Measurements from ENCODE around the gene CSH2. TPM values are rescaled to one million over a fixed set of nuclear protein-coding genes. Genes with fewer than 3 reads are reported as not detected.

The CSH2 gene
- total and polyA plus RNA-seq, 9 of the 15 experiments (the other 6 are each of a cell fraction or from before 2014, with no cell fraction given) = not detected

GRCh38 chr17:63848834-63849689, 24.4 kb downstream of the CSH2 start (continued):
- TF ChIP-seq, protein P1, sequence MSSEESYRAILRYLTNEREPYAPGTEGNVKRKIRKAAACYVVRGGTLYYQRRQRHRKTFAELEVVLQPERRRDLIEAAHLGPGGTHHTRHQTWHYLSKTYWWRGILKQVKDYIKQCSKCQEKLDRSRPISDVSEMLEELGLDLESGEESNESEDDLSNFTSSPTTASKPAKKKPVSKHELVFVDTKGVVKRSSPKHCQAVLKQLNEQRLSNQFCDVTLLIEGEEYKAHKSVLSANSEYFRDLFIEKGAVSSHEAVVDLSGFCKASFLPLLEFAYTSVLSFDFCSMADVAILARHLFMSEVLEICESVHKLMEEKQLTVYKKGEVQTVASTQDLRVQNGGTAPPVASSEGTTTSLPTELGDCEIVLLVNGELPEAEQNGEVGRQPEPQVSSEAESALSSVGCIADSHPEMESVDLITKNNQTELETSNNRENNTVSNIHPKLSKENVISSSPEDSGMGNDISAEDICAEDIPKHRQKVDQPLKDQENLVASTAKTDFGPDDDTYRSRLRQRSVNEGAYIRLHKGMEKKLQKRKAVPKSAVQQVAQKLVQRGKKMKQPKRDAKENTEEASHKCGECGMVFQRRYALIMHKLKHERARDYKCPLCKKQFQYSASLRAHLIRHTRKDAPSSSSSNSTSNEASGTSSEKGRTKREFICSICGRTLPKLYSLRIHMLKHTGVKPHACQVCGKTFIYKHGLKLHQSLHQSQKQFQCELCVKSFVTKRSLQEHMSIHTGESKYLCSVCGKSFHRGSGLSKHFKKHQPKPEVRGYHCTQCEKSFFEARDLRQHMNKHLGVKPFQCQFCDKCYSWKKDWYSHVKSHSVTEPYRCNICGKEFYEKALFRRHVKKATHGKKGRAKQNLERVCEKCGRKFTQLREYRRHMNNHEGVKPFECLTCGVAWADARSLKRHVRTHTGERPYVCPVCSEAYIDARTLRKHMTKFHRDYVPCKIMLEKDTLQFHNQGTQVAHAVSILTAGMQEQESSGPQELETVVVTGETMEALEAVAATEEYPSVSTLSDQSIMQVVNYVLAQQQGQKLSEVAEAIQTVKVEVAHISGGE (CRISPR knock-in tag; IDR thresholded peaks at IDR 0.05) = peak in 1 of 3 experiments; percentile 83; a peak in 2 of 6 replicates
- TF ChIP-seq ZNF57 (CRISPR knock-in tag; IDR thresholded peaks at IDR 0.05) = no peak
- TF ChIP-seq FOXP1 (CRISPR knock-in tag; IDR thresholded peaks at IDR 0.05) = peak; percentile 94
- TF ChIP-seq PML (IDR thresholded peaks at IDR 0.05; ENCODE audit: low read length) = peak; percentile 41; the same call in 1 of the 2 replicates
- TF ChIP-seq NR3C1 (CRISPR knock-in tag; IDR thresholded peaks at IDR 0.05) = peak; percentile 96
- TF ChIP-seq KDM4B (IDR thresholded peaks at IDR 0.05; ENCODE audit: borderline replicate concordance in 2 of 2, low read depth in 1 of 2) = no peak
- TF ChIP-seq SAP30 (IDR thresholded peaks at IDR 0.05; ENCODE audit: borderline replicate concordance, insufficient read depth, low read depth, low read length, poor library complexity, severe bottlenecking) = no peak
- TF ChIP-seq ETS2 (tag; IDR thresholded peaks at IDR 0.05; ENCODE audit: borderline replicate concordance, poor library complexity, severe bottlenecking) = no peak
- no peak for TF ChIP-seq CBFA2T3 (IDR thresholded peaks at IDR 0.05)
- TF ChIP-seq, protein P2, sequence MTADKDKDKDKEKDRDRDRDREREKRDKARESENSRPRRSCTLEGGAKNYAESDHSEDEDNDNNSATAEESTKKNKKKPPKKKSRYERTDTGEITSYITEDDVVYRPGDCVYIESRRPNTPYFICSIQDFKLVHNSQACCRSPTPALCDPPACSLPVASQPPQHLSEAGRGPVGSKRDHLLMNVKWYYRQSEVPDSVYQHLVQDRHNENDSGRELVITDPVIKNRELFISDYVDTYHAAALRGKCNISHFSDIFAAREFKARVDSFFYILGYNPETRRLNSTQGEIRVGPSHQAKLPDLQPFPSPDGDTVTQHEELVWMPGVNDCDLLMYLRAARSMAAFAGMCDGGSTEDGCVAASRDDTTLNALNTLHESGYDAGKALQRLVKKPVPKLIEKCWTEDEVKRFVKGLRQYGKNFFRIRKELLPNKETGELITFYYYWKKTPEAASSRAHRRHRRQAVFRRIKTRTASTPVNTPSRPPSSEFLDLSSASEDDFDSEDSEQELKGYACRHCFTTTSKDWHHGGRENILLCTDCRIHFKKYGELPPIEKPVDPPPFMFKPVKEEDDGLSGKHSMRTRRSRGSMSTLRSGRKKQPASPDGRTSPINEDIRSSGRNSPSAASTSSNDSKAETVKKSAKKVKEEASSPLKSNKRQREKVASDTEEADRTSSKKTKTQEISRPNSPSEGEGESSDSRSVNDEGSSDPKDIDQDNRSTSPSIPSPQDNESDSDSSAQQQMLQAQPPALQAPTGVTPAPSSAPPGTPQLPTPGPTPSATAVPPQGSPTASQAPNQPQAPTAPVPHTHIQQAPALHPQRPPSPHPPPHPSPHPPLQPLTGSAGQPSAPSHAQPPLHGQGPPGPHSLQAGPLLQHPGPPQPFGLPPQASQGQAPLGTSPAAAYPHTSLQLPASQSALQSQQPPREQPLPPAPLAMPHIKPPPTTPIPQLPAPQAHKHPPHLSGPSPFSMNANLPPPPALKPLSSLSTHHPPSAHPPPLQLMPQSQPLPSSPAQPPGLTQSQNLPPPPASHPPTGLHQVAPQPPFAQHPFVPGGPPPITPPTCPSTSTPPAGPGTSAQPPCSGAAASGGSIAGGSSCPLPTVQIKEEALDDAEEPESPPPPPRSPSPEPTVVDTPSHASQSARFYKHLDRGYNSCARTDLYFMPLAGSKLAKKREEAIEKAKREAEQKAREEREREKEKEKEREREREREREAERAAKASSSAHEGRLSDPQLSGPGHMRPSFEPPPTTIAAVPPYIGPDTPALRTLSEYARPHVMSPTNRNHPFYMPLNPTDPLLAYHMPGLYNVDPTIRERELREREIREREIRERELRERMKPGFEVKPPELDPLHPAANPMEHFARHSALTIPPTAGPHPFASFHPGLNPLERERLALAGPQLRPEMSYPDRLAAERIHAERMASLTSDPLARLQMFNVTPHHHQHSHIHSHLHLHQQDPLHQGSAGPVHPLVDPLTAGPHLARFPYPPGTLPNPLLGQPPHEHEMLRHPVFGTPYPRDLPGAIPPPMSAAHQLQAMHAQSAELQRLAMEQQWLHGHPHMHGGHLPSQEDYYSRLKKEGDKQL (CRISPR knock-in tag; IDR thresholded peaks at IDR 0.05; ENCODE audit: borderline replicate concordance) = peak; percentile 85; the same call in 1 of the 2 replicates
- TF ChIP-seq PATZ1 (CRISPR knock-in tag; IDR thresholded peaks at IDR 0.05; ENCODE audit: borderline replicate concordance) = no peak
- TF ChIP-seq SAFB (IDR thresholded peaks at IDR 0.05; ENCODE audit: borderline replicate concordance, low read depth, low read length) = no peak
- no peak for TF ChIP-seq EHMT2 (IDR thresholded peaks at IDR 0.05)
- no peak for TF ChIP-seq BRCA1 (IDR thresholded peaks at IDR 0.05)
- TF ChIP-seq BRCA1 (CRISPR knock-in tag; IDR thresholded peaks at IDR 0.05) = peak; percentile 90; the same call in 1 of the 2 replicates

All from K562 (cell line).